ENCODE data around the gene FAM3C.

- TF ChIP-seq, protein P1, sequence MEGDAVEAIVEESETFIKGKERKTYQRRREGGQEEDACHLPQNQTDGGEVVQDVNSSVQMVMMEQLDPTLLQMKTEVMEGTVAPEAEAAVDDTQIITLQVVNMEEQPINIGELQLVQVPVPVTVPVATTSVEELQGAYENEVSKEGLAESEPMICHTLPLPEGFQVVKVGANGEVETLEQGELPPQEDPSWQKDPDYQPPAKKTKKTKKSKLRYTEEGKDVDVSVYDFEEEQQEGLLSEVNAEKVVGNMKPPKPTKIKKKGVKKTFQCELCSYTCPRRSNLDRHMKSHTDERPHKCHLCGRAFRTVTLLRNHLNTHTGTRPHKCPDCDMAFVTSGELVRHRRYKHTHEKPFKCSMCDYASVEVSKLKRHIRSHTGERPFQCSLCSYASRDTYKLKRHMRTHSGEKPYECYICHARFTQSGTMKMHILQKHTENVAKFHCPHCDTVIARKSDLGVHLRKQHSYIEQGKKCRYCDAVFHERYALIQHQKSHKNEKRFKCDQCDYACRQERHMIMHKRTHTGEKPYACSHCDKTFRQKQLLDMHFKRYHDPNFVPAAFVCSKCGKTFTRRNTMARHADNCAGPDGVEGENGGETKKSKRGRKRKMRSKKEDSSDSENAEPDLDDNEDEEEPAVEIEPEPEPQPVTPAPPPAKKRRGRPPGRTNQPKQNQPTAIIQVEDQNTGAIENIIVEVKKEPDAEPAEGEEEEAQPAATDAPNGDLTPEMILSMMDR (IDR thresholded peaks at IDR 0.05 in 2 of 3, conservative IDR thresholded peaks at IDR 0.05 in 1 of 3; ENCODE audit: control insufficient read depth in 2 of 3, extremely low read depth in 1 of 3, insufficient read depth in 1 of 3, low read depth in 3 of 3, low read length in 3 of 3): no peak
- TF ChIP-seq ZNF24 (IDR thresholded peaks at IDR 0.05) (no peak), CREB1 (IDR thresholded peaks at IDR 0.05; ENCODE audit: low read depth) (no peak), TCF7 (IDR thresholded peaks at IDR 0.05; ENCODE audit: borderline replicate concordance) (no peak), SREBF2 (IDR thresholded peaks at IDR 0.05; ENCODE audit: low read length) (no peak), POLR2AphosphoS5 (IDR thresholded peaks at IDR 0.05; ENCODE audit: low read length) (no peak), MYC (IDR thresholded peaks at IDR 0.05; ENCODE audit: insufficient read depth, insufficient read length, insufficient replicate concordance, low read length, severe bottlenecking) (no peak), CREM (IDR thresholded peaks at IDR 0.05; ENCODE audit: low read depth) (no peak), MAX (IDR thresholded peaks at IDR 0.05; ENCODE audit: low read depth, low read length) (no peak), YY1 (IDR thresholded peaks at IDR 0.05; ENCODE audit: low read depth, low read length) (no peak)
- TF ChIP-seq, protein P2, sequence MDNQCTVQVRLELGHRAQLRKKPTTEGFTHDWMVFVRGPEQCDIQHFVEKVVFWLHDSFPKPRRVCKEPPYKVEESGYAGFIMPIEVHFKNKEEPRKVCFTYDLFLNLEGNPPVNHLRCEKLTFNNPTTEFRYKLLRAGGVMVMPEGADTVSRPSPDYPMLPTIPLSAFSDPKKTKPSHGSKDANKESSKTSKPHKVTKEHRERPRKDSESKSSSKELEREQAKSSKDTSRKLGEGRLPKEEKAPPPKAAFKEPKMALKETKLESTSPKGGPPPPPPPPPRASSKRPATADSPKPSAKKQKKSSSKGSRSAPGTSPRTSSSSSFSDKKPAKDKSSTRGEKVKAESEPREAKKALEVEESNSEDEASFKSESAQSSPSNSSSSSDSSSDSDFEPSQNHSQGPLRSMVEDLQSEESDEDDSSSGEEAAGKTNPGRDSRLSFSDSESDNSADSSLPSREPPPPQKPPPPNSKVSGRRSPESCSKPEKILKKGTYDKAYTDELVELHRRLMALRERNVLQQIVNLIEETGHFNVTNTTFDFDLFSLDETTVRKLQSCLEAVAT (IDR thresholded peaks at IDR 0.05): no peak
- TF ChIP-seq, protein P3, sequence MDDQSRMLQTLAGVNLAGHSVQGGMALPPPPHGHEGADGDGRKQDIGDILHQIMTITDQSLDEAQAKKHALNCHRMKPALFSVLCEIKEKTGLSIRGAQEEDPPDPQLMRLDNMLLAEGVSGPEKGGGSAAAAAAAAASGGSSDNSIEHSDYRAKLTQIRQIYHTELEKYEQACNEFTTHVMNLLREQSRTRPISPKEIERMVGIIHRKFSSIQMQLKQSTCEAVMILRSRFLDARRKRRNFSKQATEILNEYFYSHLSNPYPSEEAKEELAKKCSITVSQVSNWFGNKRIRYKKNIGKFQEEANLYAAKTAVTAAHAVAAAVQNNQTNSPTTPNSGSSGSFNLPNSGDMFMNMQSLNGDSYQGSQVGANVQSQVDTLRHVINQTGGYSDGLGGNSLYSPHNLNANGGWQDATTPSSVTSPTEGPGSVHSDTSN (IDR thresholded peaks at IDR 0.05; ENCODE audit: insufficient replicate concordance, low read depth, low read length): no peak
- TF ChIP-seq, protein P4, sequence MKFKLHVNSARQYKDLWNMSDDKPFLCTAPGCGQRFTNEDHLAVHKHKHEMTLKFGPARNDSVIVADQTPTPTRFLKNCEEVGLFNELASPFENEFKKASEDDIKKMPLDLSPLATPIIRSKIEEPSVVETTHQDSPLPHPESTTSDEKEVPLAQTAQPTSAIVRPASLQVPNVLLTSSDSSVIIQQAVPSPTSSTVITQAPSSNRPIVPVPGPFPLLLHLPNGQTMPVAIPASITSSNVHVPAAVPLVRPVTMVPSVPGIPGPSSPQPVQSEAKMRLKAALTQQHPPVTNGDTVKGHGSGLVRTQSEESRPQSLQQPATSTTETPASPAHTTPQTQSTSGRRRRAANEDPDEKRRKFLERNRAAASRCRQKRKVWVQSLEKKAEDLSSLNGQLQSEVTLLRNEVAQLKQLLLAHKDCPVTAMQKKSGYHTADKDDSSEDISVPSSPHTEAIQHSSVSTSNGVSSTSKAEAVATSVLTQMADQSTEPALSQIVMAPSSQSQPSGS (IDR thresholded peaks at IDR 0.05; ENCODE audit: low read length): no peak
Measured at GRCh38 chr7:121436688-121437087, 40.6 kb upstream of the FAM3C start.

Data from GM12878 (cell line).